GM21723 (cell line): ENCODE data around the gene DFFB.

Source experiments
- ATAC-seq: cut with Tn5 transposase; IDR thresholded peaks from one replicate; pipeline ENCODE4 v1.9.1; 2021; ENCODE audit warnings: mild to moderate bottlenecking, moderate library complexity; ENCODE audit not compliant: unreplicated experiment

DFFB gene

GRCh38 chr1:3869751-3870301 is 12.6 kb downstream of the DFFB start:
- no peak for ATAC-seq

GRCh38 chr1:3871451-3871805 is 14.2 kb downstream of the DFFB start:
- ATAC-seq = no peak

- ATAC-seq = no peak
These were observed 15.3 kb downstream of the DFFB start for GRCh38 chr1:3872546-3872945.

- ATAC-seq = no peak
These were observed 17.5 kb downstream of the DFFB start for GRCh38 chr1:3874736-3875135.

- ATAC-seq = no peak
These were observed 19.4 kb downstream of the DFFB start for GRCh38 chr1:3876716-3877115.

GRCh38 chr1:3879099-3879498 is 21.8 kb downstream of the DFFB start:
- no peak for ATAC-seq

GRCh38 chr1:3879787-3880428 is 22.6 kb downstream of the DFFB start:
- ATAC-seq = no peak

GRCh38 chr1:3880429-3881192 is 23.3 kb downstream of the DFFB start:
- ATAC-seq = no peak

GRCh38 chr1:3881193-3881480 is 23.9 kb downstream of the DFFB start:
- no peak for ATAC-seq

- ATAC-seq = no peak
These were observed 26.1 kb downstream of the DFFB start for GRCh38 chr1:3883194-3883925.

- ATAC-seq = no peak
These were observed 27.7 kb downstream of the DFFB start for GRCh38 chr1:3884966-3885365.

- ATAC-seq = no peak
These were observed 28.3 kb downstream of the DFFB start for GRCh38 chr1:3885611-3886010.

- no peak for ATAC-seq
These were observed 28.9 kb downstream of the DFFB start for GRCh38 chr1:3886106-3886670.

GRCh38 chr1:3886691-3887090 is 29.4 kb downstream of the DFFB start:
- no peak for ATAC-seq

- no peak for ATAC-seq
These were observed 31.0 kb downstream of the DFFB start for GRCh38 chr1:3888301-3888700.

GRCh38 chr1:3889936-3890335 is 32.7 kb downstream of the DFFB start:
- ATAC-seq = no peak

- ATAC-seq = no peak
These were observed 33.4 kb downstream of the DFFB start for GRCh38 chr1:3890389-3891328.

GRCh38 chr1:3891329-3891865 is 34.1 kb downstream of the DFFB start:
- no peak for ATAC-seq

GRCh38 chr1:3892748-3893147 is 35.5 kb downstream of the DFFB start:
- ATAC-seq = no peak

GRCh38 chr1:3893190-3893589 is 35.9 kb downstream of the DFFB start:
- ATAC-seq = no peak
